Measurements from ENCODE around the gene SESN1.

- TF ChIP-seq POLR2A (IDR thresholded peaks at IDR 0.05; ENCODE audit: low read depth, low read length) (no peak), TAF1 (IDR thresholded peaks at IDR 0.05; ENCODE audit: borderline replicate concordance, low read depth, low read length) (no peak), POLR2AphosphoS5 (IDR thresholded peaks at IDR 0.05; ENCODE audit: low read depth, low read length) (no peak)
These were observed 149.7 kb downstream of the SESN1 start for GRCh38 chr6:108944707-108945680.

Data from GM12892 (cell line).